Measurements from ENCODE around the gene CDAN1.

CDAN1 gene

DNA sequence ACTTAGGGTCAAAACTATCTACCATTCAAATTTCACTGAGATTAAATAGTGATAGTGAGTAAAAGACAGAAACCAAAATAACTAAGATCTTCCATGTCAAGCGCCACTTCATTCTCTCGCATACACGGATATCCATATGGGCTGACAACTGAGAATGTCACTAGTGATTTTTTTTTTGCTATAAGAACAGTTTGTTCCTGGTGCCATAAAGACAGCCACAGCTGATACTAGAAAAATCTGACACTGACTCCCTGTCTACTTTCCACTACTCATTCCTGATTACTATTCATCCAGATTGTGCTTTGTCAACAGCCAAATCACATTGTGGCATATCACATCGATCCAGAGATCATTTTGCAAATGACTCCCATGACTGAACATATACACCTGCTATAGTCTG, 45.8 kb upstream of the CDAN1 start:
- Histone ChIP-seq H4K20me1 (ENCODE audit: low read depth, low read length) (no peaks in the 10 kb centered on the region), H3K4me2 (ENCODE audit: low read depth, low read length, poor library complexity, severe bottlenecking) (no peak overlapping the region), H3F3A (ENCODE audit: insufficient read depth) (no peaks in the 10 kb centered on the region), H3K79me2 (ENCODE audit: insufficient read depth, low read length) (no peaks in the 10 kb centered on the region), H3K27ac (ENCODE audit: low read depth, low read length) (no peak overlapping the region), H3K4me3 (ENCODE audit: insufficient read depth, low read length, poor library complexity, severe bottlenecking) (no peak overlapping the region), H3K36me3 (ENCODE audit: low read length) (no peaks in the 10 kb centered on the region), H3K9me2 (replicated peaks; ENCODE audit: insufficient read depth, low read length) (no peaks in the 10 kb centered on the region), H3K9me3 (ENCODE audit: insufficient read depth, low read length) (no peaks in the 10 kb centered on the region), H3K9ac (ENCODE audit: low read length) (no peak overlapping the region), H2AFZ (ENCODE audit: low read depth, low read length, severe bottlenecking) (no peak overlapping the region), H3K27me3 (ENCODE audit: low read length) (no peaks in the 10 kb centered on the region)
- TF ChIP-seq EZH2phosphoT487 (conservative IDR thresholded peaks at IDR 0.05; ENCODE audit: low read length): no peak
- TF ChIP-seq, protein P1, sequence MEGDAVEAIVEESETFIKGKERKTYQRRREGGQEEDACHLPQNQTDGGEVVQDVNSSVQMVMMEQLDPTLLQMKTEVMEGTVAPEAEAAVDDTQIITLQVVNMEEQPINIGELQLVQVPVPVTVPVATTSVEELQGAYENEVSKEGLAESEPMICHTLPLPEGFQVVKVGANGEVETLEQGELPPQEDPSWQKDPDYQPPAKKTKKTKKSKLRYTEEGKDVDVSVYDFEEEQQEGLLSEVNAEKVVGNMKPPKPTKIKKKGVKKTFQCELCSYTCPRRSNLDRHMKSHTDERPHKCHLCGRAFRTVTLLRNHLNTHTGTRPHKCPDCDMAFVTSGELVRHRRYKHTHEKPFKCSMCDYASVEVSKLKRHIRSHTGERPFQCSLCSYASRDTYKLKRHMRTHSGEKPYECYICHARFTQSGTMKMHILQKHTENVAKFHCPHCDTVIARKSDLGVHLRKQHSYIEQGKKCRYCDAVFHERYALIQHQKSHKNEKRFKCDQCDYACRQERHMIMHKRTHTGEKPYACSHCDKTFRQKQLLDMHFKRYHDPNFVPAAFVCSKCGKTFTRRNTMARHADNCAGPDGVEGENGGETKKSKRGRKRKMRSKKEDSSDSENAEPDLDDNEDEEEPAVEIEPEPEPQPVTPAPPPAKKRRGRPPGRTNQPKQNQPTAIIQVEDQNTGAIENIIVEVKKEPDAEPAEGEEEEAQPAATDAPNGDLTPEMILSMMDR (IDR thresholded peaks at IDR 0.05; ENCODE audit: insufficient read depth, low read length, poor library complexity, severe bottlenecking): no peak

DNA sequence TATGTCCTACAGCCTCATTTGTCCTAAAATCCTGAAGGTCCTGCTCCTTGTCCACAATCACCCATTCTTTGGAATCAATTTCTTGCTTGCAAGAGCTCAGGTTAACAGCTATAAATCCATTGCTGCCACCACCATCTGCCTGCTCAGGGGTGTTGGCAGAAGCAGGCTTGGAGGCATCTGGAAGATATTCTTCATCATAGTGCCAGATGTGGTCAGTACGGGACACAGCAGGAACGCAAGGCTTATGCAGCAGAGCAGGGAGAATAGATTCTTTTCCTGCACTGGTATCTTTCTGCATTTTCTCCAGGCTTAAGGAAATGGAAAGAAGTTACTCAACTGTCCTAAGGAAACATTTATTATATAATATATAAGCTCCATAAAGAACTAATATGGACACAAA, 38.5 kb upstream of the CDAN1 start:
- H3K9ac ChIP-seq (ENCODE audit: low read length): no peak overlapping the region
- H4K20me1 ChIP-seq (ENCODE audit: low read depth, low read length): no peaks in the 10 kb centered on the region
- no peak overlapping the region for H3K4me3 ChIP-seq (ENCODE audit: insufficient read depth, low read length, poor library complexity, severe bottlenecking)
- no peak for TF ChIP-seq EZH2phosphoT487 (conservative IDR thresholded peaks at IDR 0.05; ENCODE audit: low read length)
- TF ChIP-seq, protein P1 (IDR thresholded peaks at IDR 0.05; ENCODE audit: insufficient read depth, low read length, poor library complexity, severe bottlenecking): no peak
- no peaks in the 10 kb centered on the region for H3K36me3 ChIP-seq (ENCODE audit: low read length)
- H2AFZ ChIP-seq (ENCODE audit: low read depth, low read length, severe bottlenecking): no peak overlapping the region
- H3F3A ChIP-seq (ENCODE audit: insufficient read depth): no peaks in the 10 kb centered on the region
- H3K9me3 ChIP-seq (ENCODE audit: insufficient read depth, low read length): no peaks in the 10 kb centered on the region
- no peak overlapping the region for H3K27ac ChIP-seq (ENCODE audit: low read depth, low read length)
- H3K27me3 ChIP-seq (ENCODE audit: low read length): no peaks in the 10 kb centered on the region
- H3K79me2 ChIP-seq (ENCODE audit: insufficient read depth, low read length): no peaks in the 10 kb centered on the region
- no peak overlapping the region for H3K4me2 ChIP-seq (ENCODE audit: low read depth, low read length, poor library complexity, severe bottlenecking)
- no peaks in the 10 kb centered on the region for H3K9me2 ChIP-seq (replicated peaks; ENCODE audit: insufficient read depth, low read length)

DNA sequence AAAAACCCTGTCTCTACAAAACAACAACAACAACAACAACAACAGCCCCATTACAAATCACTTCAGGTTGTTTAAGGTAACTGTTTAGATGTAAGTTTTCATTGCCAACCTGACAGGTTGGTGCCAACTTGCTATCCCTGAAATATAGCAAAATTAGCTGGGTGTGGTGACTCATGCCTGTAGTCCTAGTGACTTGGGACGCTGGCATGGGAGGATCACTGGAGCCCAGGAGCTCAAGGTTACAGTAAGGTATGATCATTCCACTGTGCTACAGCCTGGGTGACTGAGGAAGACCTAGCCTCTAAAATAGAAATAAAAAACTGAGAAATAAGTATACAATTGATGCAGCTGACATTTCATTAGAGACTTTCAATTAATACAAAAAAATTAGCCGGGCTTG, 36.0 kb upstream of the CDAN1 start:
- Histone ChIP-seq H3K9ac (ENCODE audit: low read length) (no peak overlapping the region), H3K27ac (ENCODE audit: low read depth, low read length) (no peak overlapping the region), H2AFZ (ENCODE audit: low read depth, low read length, severe bottlenecking) (no peak overlapping the region), H3K4me2 (ENCODE audit: low read depth, low read length, poor library complexity, severe bottlenecking) (no peak overlapping the region), H3K79me2 (ENCODE audit: insufficient read depth, low read length) (no peaks in the 10 kb centered on the region), H3K27me3 (ENCODE audit: low read length) (no peaks in the 10 kb centered on the region), H3K9me3 (ENCODE audit: insufficient read depth, low read length) (no peaks in the 10 kb centered on the region), H3K9me2 (replicated peaks; ENCODE audit: insufficient read depth, low read length) (no peaks in the 10 kb centered on the region), H3K4me3 (ENCODE audit: insufficient read depth, low read length, poor library complexity, severe bottlenecking) (no peak overlapping the region), H4K20me1 (ENCODE audit: low read depth, low read length) (no peaks in the 10 kb centered on the region), H3K36me3 (ENCODE audit: low read length) (no peaks in the 10 kb centered on the region), H3F3A (ENCODE audit: insufficient read depth) (no peaks in the 10 kb centered on the region)
- TF ChIP-seq EZH2phosphoT487 (conservative IDR thresholded peaks at IDR 0.05; ENCODE audit: low read length): no peak
- TF ChIP-seq, protein P1 (IDR thresholded peaks at IDR 0.05; ENCODE audit: insufficient read depth, low read length, poor library complexity, severe bottlenecking): no peak
